ENCODE results near the gene CCNT2. TPM values are rescaled to one million over a fixed set of nuclear protein-coding genes. Genes with fewer than 3 reads are reported as not detected.
A peak's percentile ranks its signal among the peaks of the same experiment; 100 is the strongest.

Gene CCNT2
- total and polyA plus RNA-seq, 3 donors from 2014 or later: 28.2 to 52.8 (median 49.3) TPM

DNA sequence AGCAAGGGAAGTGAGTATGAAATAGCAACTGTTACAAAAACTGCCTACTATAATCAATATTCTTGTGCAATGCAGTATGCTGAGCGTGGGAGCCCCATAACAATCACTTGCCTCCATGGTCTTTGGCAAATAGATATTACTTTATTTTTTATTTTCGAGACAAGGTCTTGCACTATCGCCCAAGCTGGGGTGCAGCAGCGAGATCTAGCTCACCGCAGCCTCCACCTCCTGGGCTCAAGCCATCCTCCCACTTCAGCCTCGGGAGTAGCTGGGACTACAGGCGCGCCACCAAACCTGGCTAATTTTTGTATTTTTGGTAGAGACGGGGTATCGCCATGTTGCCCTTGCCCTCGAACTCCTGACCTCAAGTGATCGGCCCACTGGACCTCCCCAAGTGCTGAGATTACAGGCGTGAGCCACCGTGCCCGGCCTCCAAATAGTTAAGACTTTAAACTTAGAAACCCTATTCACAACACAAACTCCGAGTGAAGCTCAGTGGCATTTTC lies 1.2 kb upstream of the CCNT2 start:
- peak overlapping the region; percentile 79 to 97 for H3K4me3 ChIP-seq
- 19% methylated on average over 16 of the region's 16 CpGs for WGBS, 2 donors
- no peaks in the 10 kb centered on the region for H3K27me3 ChIP-seq
- TF ChIP-seq POLR2A (IDR thresholded peaks at IDR 0.05): no peak
- TF ChIP-seq, protein P1, sequence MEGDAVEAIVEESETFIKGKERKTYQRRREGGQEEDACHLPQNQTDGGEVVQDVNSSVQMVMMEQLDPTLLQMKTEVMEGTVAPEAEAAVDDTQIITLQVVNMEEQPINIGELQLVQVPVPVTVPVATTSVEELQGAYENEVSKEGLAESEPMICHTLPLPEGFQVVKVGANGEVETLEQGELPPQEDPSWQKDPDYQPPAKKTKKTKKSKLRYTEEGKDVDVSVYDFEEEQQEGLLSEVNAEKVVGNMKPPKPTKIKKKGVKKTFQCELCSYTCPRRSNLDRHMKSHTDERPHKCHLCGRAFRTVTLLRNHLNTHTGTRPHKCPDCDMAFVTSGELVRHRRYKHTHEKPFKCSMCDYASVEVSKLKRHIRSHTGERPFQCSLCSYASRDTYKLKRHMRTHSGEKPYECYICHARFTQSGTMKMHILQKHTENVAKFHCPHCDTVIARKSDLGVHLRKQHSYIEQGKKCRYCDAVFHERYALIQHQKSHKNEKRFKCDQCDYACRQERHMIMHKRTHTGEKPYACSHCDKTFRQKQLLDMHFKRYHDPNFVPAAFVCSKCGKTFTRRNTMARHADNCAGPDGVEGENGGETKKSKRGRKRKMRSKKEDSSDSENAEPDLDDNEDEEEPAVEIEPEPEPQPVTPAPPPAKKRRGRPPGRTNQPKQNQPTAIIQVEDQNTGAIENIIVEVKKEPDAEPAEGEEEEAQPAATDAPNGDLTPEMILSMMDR (IDR thresholded peaks at IDR 0.05): no peak
- no peaks in the 10 kb centered on the region for H3K9me3 ChIP-seq
- peaks cover 22% of the 10 kb centered on the region for H3K4me1 ChIP-seq
- no peaks in the 10 kb centered on the region for H3K36me3 ChIP-seq (ENCODE audit: low read depth, missing control alignments)
- intact Hi-C loops (cut with DNase I; ENCODE audit: low total_unique reads): no loop called here
- peak; percentile 33 for DNase-seq
- peak overlapping the region; percentile 98 for H3K27ac ChIP-seq

DNA sequence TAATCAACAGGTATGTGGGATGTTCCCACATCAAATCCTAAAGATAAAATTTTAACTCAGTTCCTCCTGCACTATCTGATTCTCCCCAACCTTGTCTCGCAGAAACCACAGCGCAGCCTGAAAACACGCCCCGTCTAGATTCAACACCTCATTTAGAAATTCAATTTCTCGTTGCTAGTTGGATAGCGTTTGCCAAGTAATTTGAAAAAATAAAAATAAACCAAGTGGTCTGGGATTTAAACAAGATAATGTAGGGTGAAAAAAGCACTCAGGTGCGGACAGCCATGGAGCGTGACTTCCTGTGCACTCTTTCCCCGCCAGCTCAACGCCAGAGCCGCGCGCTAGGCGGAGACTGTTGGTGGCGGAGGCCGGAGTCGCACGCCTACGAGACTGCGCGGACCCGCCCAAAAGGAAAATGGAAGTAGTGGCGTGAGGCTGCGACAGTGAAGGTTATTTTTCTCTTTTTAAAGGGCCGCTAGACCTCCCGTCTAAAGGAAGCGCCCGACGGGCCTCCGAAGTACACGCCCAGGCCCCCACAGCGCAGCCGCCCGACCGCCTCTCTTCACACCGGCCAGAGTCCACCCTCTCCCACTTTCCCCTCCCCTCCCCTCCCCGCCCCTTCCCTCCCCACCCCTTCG lies 615 bp upstream of the CCNT2 start:
- DNase-seq: no peak

DNA sequence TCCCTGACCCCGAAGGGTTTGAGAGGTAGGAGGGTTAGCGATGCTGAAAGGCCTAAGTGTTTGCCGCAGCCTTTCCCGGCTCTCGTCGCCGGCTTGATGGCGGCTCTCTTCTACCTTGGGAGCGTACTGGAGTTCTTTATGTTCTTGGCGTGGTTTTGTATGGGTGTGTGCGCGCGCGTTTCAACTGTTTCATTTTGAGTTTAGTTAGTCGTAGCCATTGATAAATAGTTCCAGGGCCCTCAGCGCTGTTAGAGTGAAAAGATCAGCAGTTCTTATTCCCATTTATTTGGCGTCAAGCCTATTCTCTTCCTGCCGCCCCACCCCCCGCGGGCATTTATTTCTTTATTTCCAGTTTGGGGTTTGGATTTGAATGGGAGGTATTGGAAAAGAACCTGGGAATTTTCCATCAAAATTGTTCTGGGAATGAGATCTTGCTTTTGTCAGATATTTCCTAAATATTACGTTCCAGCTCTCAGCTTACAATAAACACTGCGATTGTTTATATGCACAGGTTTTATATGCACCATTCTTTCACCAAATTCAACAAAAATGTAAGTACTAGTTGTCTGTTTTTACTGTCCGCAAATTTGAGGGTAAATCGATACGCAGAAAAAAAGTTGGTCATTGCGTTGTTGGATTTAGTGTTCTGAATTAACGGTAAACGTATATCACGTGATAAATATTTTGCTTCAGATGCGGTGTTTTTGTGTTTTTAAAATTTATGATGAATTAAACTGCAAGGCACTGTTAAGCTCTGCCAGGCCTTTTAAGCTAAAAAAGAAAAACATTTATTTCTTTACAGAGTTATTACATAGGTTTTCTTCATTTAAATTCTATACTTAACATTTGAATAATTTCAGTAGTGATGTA lies 954 bp downstream of the CCNT2 start:
- TF ChIP-seq, protein P1 (IDR thresholded peaks at IDR 0.05): no peak
- TF ChIP-seq POLR2A (IDR thresholded peaks at IDR 0.05): no peak
- peak overlapping the region; percentile 79 to 97 for H3K4me3 ChIP-seq
- H3K27ac ChIP-seq: peak overlapping the region; percentile 98
- intact Hi-C loops (cut with DNase I; ENCODE audit: low total_unique reads): no loop called here
- no peaks in the 10 kb centered on the region for H3K36me3 ChIP-seq (ENCODE audit: low read depth, missing control alignments)
- peaks cover 29% of the 10 kb centered on the region for H3K4me1 ChIP-seq
- WGBS, 2 donors: 1 to 2% methylated on average over 30 of the region's 30 CpGs
- no peaks in the 10 kb centered on the region for H3K9me3 ChIP-seq
- peak; percentile 69 for DNase-seq
- H3K27me3 ChIP-seq: no peaks in the 10 kb centered on the region

More for the DNA sequence above, 615 bp upstream of the CCNT2 start:
- WGBS, 2 donors: 0% methylated on average over 36 to 38 of the region's 38 CpGs
- intact Hi-C loops (cut with DNase I; ENCODE audit: low total_unique reads): no loop called here
- H3K9me3 ChIP-seq: no peaks in the 10 kb centered on the region
- peak overlapping the region; percentile 79 to 97 for H3K4me3 ChIP-seq
- TF ChIP-seq POLR2A (IDR thresholded peaks at IDR 0.05): peak; percentile 48
- TF ChIP-seq, protein P1 (IDR thresholded peaks at IDR 0.05): peak in 2 of 3 experiments; percentile 21 to 27
- H3K27ac ChIP-seq: peak overlapping the region; percentile 98
- peaks cover 28% of the 10 kb centered on the region for H3K4me1 ChIP-seq
- H3K36me3 ChIP-seq (ENCODE audit: low read depth, missing control alignments): no peaks in the 10 kb centered on the region
- no peaks in the 10 kb centered on the region for H3K27me3 ChIP-seq

DNA sequence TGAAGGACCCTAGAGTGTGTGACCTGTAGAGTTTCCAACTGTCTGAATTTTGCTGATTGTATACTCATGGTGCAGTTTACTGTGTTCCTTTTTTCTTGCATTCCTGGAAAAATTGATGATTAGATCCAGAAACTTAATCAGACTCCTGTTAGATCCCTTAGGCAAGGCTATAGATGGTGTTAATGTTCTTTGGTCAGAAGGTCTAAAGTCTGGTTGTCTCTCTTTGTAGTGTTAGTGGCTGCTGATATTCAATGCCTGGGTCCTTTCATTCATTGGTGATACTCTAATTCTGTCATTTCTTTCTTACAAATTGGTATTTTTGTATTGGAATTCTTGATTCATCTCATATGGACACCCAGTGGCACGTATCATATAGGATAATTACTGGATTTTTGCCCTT lies 6.3 kb downstream of the CCNT2 start:
- Histone ChIP-seq H3K27me3 (no peaks in the 10 kb centered on the region), H3K4me1 (peaks cover 29% of the 10 kb centered on the region), H3K27ac (no peak overlapping the region), H3K9me3 (no peaks in the 10 kb centered on the region), H3K4me3 (no peak overlapping the region), H3K36me3 (ENCODE audit: low read depth, missing control alignments) (no peaks in the 10 kb centered on the region)
- intact Hi-C loops (cut with DNase I; ENCODE audit: low total_unique reads): no loop called here
- TF ChIP-seq, protein P1 (IDR thresholded peaks at IDR 0.05): no peak
- TF ChIP-seq POLR2A (IDR thresholded peaks at IDR 0.05): no peak
- WGBS, 2 donors: 88 to 96% methylated on average over 1 of the region's 1 CpG
- DNase-seq: no peak
